ENCODE measurements around the gene CFAP57.

DNA sequence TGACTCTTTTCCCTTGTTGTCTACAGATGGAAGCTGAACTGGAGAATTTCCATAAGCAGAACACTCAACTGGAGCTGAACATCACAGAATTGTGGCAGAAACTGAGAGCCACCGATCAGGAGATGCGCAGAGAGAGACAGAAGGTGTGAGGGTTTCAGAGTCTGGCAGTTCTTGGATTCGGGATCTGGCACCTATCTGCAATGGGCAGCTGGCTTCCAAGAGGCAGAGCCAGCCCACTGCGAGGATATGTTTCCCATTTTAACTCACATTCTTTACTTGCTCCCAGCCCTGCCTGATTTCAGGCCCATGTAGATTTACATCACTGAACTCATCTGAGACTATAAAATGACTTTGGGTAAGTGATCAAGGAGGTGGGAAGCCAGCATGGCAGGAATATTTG, 60.4 kb downstream of the CFAP57 start:
- no peak for TF ChIP-seq POLR2A (IDR thresholded peaks at IDR 0.05; ENCODE audit: low read depth, low read length)
- no peak for TF ChIP-seq SPI1 (IDR thresholded peaks at IDR 0.05; ENCODE audit: low read depth, low read length)
- no peak for TF ChIP-seq POLR2AphosphoS5 (IDR thresholded peaks at IDR 0.05; ENCODE audit: low read depth, low read length)
- TF ChIP-seq POU2F2 (IDR thresholded peaks at IDR 0.05; ENCODE audit: low read depth, low read length) = no peak
- TF ChIP-seq PAX5 (IDR thresholded peaks at IDR 0.05; ENCODE audit: insufficient read depth, low read length, severe bottlenecking) = no peak

All from GM12891 (cell line).